GM19372 (cell line): ENCODE results near the gene TRIM13.
"Not testable (repeated sequence)": the region's sequence is repeated elsewhere in the genome, so short reads cannot be mapped to it uniquely, and the experiment has no call there.

Experiments used
- ATAC-seq: cut with Tn5 transposase; IDR thresholded peaks from one replicate; pipeline ENCODE4 v1.9.1; 2021; ENCODE audit warnings: mild to moderate bottlenecking, low read depth, moderate library complexity; ENCODE audit not compliant: unreplicated experiment

TRIM13 gene

DNA sequence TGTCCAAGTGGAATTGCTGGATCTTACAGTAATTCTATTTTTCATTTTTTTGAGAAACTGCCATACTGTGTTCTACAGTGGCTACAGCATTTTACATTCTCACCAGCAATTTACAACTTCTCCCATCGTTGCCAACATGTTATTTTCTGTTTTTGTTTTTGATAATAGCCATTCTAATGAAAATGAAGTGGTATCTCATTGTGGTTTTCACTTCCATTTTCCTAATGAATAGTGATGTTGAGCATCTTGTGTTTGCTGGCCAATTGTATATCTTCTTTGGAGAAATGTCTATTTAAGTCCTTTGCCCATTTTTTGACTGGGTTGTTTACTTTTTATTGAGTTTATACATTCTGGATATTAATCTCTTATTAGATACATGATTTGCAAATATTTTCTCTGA, 57.0 kb downstream of the TRIM13 start:
- ATAC-seq, result no peak

DNA sequence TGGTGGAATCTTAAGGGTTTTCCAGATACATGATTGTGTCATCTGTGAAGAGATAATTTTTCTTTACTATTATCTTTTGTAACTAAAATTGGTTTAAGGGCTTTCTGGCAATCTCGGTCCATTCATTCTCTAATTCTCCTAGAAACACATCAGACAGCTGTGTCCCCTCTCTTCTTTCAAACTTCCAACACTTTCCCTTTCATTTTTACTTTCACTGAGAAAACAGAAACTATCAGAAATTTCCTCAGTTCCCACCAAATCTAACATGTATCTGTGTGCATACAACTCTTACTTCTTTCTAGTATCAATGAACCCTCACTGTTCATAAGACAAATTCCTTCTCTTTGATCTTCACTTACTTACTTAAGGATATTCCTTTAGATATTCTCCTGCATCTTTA, 58.6 kb downstream of the TRIM13 start:
- no peak for ATAC-seq

DNA sequence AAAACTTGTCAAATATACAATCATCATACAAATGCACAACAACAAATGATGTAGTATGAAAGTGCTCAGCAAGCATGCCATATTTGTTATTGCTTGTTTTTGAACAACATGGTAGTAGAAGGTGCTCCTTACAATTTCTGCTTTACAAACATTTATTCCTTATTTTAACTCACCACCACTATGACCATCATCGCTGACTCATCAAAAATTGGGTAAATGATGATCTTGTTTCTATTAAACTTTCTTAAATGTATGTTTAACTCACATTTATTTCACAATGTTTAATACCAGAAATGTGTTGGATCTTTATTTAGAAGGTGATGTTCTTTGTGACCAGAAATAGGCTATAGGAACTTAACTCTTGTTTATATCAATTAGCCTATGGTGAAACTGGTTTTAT, 63.9 kb downstream of the TRIM13 start:
- no peak for ATAC-seq

DNA sequence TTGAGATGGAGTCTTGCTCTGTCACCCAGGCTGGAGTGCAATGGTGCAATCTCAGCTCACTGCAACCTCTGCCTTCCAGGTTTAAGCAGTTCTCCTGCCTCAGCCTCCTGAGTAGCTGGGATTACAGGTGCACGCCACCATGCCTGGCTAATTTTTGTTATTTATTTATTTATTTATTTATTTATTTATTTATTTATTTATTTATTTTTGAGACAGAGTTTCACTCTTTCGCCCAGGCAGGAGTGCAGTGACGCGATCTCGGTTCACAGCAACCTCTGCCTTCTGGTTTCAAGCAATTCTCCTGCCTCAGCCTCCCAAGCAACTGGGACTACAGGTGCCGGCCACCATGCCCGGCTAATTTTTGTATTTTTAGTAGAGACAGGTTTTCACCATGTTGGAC, 65.5 kb downstream of the TRIM13 start:
- ATAC-seq, result not testable (repeated sequence)

DNA sequence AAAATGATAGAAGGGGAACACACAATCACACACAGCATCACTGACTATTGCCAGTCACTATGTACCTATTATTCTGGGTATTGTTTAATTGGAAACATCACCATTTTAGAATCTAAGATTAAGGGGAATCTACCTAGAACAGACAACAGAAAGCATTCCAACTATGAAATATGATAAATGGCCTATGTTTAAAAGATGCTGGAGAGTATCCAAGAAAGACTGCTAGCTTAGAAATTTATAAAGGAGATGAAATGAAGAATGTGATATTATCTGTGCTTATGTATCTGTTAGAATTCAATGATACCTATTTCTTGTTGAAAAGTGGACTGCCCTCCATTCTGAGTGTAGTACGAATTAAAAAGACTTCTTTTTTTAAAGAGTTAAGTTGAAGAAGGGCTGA, 68.9 kb downstream of the TRIM13 start:
- no peak for ATAC-seq
